HT1080 (cell line): ENCODE results near the gene MGAT5B. TPM values are rescaled to one million over a fixed set of nuclear protein-coding genes. Genes with fewer than 3 reads are reported as not detected.

Source experiments
- DNase-seq: peaks from one replicate; pipeline ENCODE4 v3.0.0-alpha.2; 2015; ENCODE audit warnings: low read depth
- total RNA-seq: library from RNA; depleted of rRNA; stranded (reverse); fragments of >200 nt; shearing (Covaris generic); gene quantifications from 2 replicates; pipeline ENCODE4 v1.2.3, GENCODE V29; 2014

Gene MGAT5B
- total RNA-seq, 1 experiment from 2014 or later: 20.0 TPM

DNA sequence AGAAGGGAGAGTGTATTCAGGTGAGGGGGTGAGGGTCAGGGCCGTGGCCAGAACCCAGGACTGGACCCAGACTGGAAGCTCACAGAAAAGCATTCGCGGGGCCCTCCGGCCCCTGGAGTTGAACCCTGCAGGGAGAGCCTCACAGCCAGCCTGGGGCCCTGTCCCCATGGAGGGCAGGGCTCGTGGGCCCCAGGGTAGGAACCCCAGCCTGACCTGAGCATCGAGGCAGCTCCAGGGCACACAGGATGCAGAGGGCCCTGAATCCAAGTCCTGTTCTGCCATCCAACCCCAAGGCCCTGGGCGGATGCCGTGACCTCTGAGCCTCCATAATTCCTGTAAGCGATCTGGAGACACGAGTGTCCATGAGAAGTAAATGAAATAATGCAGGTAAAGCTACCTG, 79.1 kb downstream of the MGAT5B start:
- no peak for DNase-seq

DNA sequence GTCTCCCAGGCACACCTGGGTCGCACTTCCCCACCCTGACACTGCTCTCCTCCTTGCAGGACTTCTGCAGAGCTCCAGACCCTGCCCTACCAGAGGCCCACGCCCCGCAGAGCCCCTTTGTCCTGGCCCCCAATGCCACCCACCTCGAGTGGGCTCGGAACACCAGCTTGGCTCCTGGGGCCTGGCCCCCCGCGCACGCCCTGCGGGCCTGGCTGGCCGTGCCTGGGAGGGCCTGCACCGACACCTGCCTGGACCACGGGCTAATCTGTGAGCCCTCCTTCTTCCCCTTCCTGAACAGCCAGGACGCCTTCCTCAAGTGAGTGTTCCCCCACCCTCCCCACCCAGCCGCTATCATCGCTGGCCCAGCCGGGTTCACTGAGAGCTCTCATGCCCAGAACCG, 79.6 kb downstream of the MGAT5B start:
- DNase-seq: no peak

DNA sequence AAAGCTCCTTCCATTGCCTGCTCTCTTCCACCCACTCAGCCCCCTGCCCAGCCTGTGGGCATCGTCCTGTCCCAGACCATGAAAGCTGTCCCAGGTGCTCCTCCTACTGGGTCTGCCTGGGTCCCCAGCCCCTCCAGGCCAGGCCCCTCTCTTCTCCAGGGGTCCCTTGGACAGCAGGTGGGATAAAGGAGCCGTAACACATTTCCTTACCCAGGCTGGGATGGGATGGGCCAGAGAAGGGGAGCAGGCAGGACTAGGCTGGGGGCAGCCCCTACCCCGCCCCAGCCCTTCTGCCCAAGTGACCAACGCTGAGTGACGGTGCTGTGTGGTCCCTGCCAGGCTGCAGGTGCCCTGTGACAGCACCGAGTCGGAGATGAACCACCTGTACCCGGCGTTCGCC, 80.1 kb downstream of the MGAT5B start:
- no peak for DNase-seq

DNA sequence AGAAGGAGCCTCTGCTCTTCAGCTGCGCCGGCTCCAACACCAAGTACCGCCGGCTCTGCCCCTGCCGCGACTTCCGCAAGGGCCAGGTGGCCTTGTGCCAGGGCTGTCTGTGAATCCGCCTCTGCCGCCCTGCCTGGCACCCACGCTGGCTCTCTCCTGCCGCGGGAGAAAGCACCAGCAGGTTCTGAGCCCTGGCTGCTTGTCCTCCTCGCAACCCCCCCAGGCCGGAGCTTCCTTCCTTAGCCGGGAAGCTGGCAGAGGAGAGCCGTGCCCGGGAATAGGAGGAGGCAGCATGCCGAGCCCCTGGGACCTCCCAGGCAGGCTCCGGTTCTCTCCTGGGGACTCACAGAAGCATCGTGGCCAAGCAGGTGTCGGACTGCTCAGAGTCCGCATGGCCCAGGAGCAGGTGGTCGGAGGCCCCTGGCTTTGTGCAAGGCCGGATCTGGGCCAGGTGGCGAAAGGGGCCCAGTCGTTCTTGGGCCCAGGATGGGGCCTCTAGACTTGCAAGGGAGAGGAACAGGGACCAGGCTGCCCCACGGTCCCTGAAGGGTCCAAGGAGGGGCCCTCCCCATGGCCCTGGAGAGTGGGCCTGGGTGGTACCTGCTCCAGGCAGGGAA, 80.6 kb downstream of the MGAT5B start:
- DNase-seq: no peak

DNA sequence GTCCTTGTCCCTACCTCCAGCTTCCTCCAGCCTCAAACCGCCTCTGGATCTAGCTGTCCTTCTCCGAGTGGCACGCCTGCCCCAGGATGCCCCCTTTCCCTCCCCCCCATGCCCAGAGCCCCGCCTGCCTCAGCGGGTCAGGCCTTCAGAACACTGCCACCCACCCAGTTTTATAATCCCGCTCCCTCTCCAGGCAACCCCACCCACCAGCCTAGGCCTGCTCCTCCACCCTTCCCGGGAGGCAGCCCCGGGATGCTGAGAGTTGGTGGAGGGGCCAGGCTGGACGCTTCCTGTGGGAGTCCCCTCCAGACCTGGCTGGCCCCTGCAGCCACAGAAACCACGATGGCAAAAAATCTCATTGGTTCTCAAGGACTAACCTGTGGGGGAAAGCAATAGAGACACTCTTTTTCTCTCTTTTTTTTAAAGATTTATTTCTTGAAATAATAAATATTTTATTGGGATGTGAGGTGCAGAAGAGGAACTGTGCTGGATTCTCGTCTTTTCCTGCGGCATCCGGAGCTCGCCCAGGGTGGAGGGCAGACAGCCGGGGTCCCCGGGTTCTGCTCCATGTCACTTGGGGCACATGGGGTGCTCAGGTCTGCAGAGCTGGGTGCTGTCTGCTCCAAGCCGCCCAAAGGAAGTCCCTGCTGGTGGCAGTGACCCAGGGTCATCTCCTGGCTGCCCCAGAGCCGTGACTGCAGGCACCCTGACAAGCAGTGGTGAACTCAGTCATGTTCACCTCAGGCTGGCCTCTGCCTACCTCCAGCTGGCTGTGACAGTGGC, 81.9 kb downstream of the MGAT5B start:
- DNase-seq: no peak

DNA sequence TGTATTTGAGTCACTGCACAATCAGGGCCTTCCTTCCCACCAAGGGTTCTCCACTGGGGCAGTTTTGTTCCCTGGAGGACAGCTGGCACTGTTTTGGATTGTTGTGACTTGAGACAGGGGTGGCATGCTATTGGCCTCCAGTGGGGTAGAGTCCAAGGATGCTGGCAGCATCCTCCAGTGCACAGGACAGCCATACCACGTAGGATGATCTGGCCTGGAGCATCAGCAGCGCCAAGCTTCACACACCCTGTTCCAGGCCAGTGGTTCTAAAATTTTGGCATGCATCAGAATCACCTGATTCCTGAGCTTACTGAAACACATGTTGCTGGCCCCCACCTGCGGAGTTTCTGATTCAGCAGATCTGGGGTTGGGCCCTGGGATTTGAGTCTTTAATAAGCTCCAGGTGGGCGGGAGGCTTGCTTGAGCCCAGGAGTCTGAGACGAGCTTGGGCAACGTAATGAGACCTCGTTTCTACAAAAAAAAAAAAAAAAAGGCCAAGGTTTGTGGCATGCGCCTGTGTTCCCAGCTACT, 83.2 kb downstream of the MGAT5B start:
- DNase-seq: no peak

DNA sequence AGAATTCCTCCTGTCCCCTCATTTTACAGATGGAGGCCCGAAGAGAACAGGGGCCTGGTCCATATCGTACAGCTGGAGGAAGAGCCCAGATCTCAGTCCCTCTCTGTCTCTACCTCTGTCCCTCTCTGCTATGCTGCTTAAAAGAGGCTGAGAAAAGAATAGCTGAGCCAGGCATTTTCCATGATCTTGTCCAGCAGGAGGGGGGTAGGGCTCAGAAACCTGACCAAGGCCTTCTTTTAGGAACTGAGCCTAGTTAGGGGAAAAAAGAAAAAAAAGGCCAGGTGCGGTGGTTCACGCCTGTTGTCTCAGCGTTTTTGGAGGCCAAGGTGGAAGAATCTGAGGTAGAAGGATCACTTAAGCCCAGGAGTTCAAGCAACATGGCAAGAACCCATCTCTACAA, 84.2 kb downstream of the MGAT5B start:
- DNase-seq: no peak

DNA sequence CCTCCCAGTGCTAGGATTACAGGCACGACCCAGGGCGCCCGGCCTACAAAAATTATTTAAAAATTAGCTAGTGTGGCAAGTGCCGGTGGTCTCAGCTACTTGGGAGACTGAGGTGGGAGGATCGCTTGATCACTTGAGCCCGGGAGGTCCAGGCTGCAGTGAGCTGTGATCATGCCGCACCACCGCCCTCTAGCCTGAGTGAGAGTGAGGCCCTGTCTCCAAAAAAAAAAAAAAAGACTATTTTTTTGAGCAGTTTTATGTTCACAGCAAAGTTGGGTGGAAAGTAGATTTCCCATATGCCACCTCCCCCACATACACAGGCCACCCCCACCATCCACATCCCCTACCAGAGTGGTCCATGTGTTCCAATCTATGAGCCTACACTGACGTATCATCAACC, 84.9 kb downstream of the MGAT5B start:
- no peak for DNase-seq

DNA sequence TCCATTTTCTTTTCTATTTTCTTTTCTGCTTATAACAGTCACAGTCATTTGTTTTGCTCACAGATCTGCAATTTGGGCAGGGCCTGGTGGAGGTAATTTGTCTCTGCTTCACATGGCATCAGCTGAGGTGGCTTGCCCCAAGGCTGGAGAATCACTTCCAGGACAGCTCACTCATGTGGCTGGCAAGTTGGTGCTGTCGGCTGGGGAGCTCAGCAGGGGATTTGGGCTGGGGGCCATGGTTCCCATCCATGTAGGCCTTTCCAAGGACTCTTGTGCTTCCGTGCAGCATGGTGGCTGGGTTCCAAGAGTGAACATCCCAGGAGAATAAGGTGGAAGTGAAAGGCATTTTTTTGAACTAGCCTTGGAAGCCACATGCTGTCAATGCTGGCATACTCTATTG, 85.7 kb downstream of the MGAT5B start:
- DNase-seq: no peak

DNA sequence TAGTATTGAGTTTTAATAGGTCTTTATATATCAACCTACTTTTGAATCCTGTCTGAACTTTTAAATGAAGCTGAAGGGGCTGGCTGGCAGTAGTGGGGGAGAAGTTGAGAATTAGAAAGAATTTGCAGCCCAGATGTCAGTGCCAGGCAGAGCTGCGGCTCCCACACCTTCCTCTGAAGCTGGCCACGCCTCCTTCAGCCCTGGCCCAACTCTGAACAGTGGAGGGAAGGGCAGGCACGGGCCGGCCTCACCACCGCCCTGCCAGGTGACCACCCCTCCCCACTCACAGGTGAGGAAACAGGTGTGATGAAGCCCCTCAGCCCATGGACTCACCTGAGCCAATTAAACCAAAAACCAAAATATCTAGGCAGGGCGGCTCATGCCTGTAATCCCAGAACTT, 87.0 kb downstream of the MGAT5B start:
- no peak for DNase-seq

DNA sequence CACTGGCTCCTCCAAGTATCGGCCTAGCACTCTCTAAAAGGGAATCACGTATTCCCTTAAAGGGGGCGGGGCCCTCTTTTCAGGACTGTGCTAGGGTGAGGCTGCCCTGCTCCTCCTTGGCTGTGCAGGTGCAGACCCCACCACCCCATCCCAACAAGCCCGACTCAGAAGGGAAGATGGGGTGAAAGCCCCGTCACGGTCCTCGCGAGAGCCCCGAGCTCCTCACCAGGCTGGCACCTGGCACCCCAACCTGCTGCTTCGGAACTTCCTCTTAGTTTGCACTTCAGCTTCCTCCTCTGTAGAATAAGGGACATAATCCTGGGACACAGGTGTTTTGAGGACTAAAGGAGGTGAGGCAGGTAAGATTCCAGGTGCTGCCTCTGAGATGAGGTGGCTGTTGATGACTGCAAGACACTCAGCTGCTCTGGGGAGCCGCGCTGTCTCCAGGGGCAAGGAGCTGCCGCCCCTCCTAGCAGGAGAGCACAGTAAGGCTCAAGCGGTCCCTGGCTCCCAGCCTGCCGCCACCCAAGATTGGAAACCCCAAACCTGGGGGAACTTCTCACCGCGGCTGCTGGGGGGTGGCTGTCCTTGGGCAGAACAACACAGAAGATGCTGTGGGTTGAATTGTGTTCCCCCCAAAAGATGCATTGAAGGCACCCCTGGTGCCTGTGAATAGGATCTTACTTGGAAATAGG, 88.8 kb downstream of the MGAT5B start:
- no peak for DNase-seq

DNA sequence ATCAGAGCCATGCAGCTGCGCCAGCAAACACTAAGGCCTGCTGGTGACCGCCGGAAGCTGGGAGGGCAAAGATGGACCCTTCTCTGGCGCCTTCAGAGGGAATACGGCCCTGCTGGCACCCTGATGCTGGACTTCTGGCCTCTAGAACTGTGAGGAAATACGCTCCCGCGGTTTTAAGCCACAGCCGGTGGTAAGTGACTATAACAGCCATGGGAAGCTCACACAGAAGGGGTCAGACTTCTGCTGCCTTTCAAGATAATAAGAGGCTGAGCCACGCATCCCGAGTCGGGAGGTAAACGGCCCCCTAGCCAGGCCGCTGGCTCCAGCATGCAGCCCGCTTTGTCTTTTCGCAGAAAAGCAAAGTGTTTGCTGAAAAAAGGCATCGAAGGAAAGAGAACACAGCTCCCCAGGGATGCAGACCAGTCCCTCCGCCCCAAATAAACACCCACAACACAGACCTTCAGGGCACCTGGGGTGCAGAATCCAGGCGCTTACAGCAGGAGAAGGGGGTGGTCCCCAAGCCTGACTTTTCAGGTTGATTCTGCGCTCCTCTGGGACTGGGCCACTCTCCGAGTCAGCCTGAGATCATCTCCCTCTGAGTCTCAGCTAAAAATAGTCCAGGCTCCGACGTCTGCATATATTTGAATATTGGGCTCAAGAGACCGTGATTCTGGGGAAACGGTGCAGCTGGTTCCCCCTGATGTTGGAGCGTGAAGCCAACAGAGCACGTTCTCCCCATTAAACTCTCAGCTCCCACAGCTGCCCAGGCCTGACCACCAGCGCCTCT, 89.7 kb downstream of the MGAT5B start:
- no peak for DNase-seq

DNA sequence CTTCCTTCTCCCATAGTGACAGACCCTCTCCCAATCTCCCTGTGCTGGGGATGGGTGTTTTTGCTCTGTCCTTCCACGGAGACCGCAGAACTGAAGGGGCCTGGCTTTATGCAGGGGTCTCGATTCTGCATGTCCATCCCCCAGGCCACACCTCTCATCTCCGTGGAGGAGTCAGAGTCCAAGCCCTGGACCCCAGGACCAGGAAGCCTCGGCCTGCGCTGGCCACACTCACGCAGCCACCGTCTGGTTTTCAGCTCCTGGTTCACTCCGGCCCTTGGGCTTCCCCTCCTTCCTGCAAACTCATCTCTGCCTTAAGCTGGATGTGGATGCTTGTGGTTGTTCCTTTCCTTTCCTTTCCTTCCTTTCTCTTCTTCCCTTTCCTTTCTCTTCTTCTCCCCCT, 90.8 kb downstream of the MGAT5B start:
- DNase-seq: no peak

DNA sequence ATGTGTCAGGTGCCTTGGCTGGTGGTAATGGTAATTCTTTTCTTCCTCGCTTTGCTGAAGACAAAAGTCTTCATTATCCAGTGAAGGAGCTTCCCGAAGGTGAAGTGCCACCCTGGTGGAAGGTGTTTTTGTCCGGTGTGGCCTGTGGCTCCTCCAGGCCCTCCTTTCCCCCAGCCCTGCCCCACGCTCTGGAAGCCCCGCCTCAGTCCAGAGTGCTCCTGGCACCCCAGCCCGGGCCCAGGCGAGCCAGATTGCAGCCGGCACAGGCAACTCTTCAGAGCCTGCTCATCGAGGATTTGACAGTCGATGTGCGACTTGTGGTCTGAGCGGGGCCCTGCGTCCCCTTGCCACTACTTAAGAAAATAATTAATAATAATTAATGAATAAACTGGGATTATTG, 93.7 kb downstream of the MGAT5B start:
- no peak for DNase-seq

DNA sequence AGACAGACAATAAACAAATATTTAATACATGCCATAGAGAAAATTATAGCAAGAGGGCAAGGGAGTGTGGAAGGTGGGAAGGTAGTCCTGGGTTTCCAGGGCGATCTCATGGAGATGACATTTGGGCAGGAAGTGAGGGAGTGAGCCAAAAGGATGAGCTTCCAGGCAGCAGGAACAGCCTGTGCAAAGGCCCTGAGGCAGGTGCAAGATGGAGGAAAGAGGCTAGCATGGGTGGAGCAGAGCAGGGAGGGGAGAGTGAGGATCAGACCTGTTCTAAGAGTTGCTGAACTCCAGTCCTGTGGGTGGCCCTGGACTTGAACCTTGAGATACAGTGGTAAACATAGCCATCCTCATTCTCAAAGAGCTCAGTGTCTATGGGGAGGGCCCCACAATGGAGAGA, 94.7 kb downstream of the MGAT5B start:
- DNase-seq: no peak

DNA sequence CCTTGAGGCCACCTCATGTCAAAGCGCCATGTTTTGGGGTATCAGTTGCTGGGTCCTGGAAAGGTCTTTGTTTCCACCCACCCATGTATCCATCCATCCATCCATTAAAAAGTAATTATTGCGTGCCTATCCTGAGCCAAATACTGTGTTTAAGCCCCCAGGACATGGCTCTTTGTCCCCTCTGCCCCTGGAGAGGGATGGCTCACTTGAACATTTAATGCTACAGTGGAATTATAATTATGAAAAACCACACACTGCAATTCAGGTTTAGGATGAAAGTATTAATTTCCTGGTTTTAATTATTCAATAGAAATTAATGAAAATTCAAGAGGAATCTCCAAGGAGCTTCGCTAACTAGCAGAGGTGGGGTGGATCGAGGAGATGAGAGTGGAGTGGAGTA, 97.8 kb downstream of the MGAT5B start:
- DNase-seq: no peak

DNA sequence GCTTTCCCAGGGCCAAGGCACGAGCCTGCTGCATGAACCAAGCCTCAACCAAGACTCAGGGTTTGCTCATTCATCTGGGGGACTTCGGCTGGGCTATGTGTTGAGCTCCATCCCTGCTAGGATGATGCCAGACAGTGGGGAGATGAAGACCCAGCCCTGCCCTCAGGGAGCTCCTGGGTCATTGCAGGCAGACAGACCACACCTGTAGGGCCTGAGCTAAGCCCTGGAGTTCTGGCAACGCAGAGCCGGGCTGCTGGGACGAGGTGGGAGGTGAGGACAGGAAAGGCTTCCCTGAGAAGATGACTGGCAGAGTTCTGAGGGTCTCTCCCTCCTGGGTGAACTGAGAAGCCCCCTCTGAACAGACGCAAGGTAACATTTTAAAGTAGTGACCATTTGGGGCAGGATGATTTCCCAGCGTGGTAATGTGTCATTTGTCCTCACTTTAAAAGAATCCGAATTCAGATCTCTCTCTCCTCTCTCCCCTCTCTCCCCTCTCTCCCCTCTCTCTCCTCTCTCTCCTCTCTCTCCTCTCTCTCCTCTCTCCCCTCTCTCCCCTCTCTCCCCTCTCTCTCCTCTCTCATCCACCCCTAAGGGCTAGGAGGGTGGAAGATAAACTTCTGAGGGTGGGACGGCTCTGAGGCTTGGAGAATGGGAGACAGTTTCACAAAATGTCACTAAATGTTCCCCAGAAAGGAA, 98.4 kb downstream of the MGAT5B start:
- no peak for DNase-seq

DNA sequence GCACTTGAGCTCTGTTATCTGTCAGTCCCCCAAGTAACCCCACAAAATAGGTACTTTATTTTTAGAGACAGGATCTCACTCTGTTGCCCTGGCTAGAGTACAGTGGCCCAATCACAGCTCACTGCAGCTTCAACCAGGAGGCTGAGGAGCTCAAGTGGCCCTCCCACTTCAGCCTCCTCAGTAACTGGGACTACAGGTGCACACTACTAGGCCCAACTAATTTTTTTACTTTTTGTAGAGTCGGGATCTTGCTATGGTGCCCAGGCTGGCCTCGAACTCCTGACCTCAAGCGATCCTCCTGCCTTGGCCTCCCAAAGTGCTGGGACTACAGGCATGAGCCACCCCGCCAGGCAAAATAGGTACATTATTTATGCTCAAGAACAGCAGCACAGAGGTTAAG, 99.6 kb downstream of the MGAT5B start:
- DNase-seq: no peak

DNA sequence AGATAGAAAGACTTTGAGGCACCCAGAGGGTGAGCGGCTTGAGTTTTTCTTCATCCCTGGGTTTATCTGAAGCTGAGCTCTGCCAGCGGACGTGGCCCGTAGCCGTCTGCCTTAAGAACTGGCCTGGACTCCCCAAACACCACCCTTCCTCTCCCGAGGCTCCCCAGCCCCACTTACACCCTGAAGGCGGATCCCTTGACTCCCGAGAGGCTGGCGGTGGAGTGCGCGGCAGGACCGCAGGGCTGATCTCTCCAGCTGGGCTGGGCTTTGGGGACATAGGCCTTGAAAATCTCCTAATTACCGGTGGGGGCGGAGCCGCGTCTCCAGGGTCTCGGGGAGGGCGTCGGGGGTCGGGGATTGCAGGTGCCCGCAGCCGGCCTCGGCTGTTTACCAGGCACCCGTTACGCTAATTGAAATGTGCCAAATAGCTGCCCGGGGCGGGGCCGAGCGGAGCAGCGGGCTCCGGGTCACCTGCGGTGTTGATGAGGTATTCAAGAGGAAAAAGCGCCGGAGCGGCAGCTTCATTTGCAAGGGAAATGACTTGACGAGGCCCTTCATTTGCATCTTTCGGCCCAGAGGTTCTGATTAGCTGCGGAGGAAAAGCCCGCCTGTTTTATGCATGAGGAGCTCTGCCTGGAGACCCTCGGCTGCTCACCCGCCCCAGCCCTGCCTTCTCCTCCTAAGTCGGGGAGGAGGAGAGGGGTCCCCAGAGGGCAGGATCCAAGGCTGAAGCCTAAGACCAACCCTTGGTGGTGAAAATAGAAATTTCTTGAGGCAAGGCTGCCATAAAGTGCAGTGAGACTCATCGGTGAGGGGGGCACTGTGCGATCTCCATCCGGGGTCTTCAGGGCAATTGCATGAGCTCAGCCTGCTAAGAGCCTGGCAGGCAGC, 100.7 kb downstream of the MGAT5B start:
- DNase-seq: no peak

DNA sequence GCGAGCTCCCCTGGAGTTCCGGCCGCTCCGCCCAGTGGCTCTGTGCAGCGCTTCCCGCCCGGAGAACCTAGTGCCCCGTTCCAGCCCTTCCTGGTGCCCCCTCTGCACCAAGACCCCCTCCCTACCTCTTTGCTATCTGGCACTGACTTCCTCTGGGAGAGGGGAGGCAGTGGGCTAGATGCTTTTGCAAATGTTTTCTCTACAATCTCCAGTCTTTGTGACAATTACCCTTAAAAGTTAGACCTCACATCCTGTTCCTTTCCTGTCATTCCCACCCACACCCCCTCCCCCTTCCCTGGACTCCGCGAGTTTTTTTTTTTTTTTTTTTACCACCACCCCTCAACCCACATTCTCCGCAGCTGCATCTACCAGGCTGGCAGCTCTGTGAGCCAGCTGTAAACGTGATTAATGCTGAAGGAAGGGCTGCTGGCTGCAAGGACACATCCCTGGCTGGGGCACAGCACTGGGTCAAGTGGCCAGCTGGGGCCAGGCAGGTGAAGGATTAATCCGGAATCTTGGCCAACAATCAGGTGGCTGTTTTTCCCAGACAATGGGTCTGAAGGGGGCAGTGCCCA, 101.5 kb downstream of the MGAT5B start:
- peak; percentile 37 for DNase-seq
